Measurements from ENCODE around the gene ARHGDIA. TPM values are rescaled to one million over a fixed set of nuclear protein-coding genes. Genes with fewer than 3 reads are reported as not detected.
A peak's percentile ranks its signal among the peaks of the same experiment; 100 is the strongest.

The ARHGDIA gene
- total RNA-seq, 6 experiments from 2014 or later, result 758 to 1,040 (median 908) TPM

DNA sequence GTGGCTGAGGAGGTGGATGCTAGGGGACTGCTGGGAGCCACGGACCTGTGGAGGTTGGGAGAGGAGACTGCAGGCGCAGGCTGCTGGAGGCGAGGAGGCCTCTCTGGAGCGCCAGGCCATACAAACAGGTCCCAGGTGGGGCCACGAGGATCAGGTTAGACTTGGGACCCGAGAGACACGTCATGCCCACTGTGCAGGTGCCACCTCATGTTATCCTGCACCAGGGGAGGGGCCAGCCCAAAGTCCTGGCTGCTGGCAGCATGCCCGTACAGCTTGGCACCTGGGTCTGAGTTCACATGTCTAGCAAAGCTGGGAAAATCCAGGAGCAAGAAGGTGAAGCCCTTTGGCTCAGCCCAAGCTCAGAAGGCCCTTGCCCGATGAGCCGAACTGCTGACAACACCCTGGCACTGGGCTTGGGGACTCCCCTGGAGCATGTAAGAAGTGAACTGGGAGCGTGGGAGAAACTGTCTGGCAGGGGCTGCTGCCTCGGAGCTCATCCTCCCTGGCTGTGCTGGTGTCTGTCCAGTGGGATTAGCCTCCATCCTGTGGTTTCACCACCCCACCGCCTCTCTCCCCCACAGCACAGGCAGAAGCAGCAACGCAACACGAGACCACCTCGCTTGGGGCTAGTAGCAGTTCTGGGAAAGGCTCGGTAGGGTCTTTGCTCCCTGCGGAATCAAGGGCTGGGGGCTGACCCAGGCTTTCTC, 5.3 kb downstream of the ARHGDIA start:
- peaks cover 21% of the 10 kb centered on the region for H3K36me3 Mint-ChIP-seq (ENCODE audit: low read depth)
- TF ChIP-seq CTCF (IDR thresholded peaks at IDR 0.05), result no peak
- DNase-seq, result no peak
- peaks cover 46% of the 10 kb centered on the region for H3K4me1 Mint-ChIP-seq (ENCODE audit: low read depth)
- peaks cover 60% of the 10 kb centered on the region for H3K27me3 Mint-ChIP-seq (ENCODE audit: insufficient read depth)
- peak overlapping the region; percentile 24; the same call in 1 of the 2 replicates for H3K4me3 Mint-ChIP-seq
- H3K27ac Mint-ChIP-seq, result peak overlapping the region; percentile 93
- H3K9me3 Mint-ChIP-seq, result peaks cover 5% of the 10 kb centered on the region; the same call in 1 of the 2 replicates

DNA sequence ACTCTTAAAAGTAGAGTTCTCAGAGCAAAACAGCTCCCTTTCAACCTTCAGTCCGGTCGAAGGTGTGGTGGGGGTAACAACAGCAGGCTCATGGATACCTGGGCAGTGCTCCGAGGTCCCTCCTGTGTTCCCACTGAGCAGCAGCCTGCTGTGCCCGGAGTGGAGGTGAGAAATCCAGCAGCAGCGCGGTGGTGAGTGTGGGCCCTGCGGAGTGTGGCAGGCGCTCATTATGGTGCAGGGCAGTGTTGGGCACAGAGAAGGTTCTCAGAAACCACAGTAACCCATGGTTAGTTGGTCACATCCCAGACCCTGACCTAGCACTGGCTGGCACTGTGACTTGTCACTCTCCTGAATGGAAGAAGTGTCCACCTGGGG, 5.8 kb downstream of the ARHGDIA start:
- Mint-ChIP-seq H3K4me1 (ENCODE audit: low read depth) (peaks cover 46% of the 10 kb centered on the region), H3K9me3 (peaks cover 5% of the 10 kb centered on the region; the same call in 1 of the 2 replicates), H3K4me3 (peak overlapping the region; percentile 24; the same call in 1 of the 2 replicates), H3K36me3 (ENCODE audit: low read depth) (peaks cover 20% of the 10 kb centered on the region), H3K27me3 (ENCODE audit: insufficient read depth) (peaks cover 64% of the 10 kb centered on the region), H3K27ac (peak overlapping the region; percentile 93)
- no peak for DNase-seq
- no peak for TF ChIP-seq CTCF (IDR thresholded peaks at IDR 0.05)

GRCh38 chr17:81863833-81864768, 7.0 kb downstream of the ARHGDIA start:
- peaks cover 5% of the 10 kb centered on the region; the same call in 1 of the 2 replicates for H3K9me3 Mint-ChIP-seq
- peaks cover 56% of the 10 kb centered on the region for H3K27me3 Mint-ChIP-seq (ENCODE audit: insufficient read depth)
- TF ChIP-seq CTCF (IDR thresholded peaks at IDR 0.05), result peak; percentile 40; the same call in 1 of the 2 replicates
- H3K27ac Mint-ChIP-seq, result peak overlapping the region; percentile 57
- no peak for DNase-seq
- H3K36me3 Mint-ChIP-seq (ENCODE audit: low read depth), result peaks cover 19% of the 10 kb centered on the region
- peaks cover 42% of the 10 kb centered on the region for H3K4me1 Mint-ChIP-seq (ENCODE audit: low read depth)
- peak overlapping the region; percentile 75 for H3K4me3 Mint-ChIP-seq

DNA sequence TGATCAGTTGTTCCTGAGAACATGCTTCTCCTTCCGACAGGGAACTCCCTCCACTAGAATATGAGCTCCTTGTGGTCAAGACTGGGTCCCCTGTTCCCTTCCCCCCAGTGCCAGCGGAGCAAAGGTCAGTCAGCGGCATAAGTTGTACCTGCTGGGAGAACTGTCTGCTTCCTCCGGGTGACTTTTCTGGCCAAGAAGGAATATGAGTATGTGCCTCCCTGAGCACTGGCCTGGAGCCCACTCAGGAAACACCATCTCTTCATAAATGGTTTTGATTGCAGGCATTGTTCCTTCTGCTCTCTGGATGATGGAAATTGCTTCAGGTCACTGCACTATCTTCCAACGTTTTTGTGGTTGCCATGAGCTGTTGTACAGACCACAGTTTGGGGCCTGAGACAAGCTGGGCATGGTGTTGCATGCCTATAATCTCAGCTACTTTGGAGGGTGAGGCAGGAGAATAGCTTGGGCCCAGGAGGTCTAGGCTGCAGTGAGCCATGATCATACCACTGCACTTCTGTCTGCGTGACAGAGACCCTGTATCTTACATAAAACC, 7.9 kb downstream of the ARHGDIA start:
- DNase-seq, result no peak
- Mint-ChIP-seq H3K9me3 (peaks cover 5% of the 10 kb centered on the region; the same call in 1 of the 2 replicates), H3K27me3 (ENCODE audit: insufficient read depth) (peaks cover 49% of the 10 kb centered on the region), H3K27ac (peak overlapping the region; percentile 57), H3K4me3 (peak overlapping the region; percentile 75), H3K36me3 (ENCODE audit: low read depth) (peaks cover 19% of the 10 kb centered on the region), H3K4me1 (ENCODE audit: low read depth) (peaks cover 34% of the 10 kb centered on the region)
- TF ChIP-seq CTCF (IDR thresholded peaks at IDR 0.05), result no peak

DNA sequence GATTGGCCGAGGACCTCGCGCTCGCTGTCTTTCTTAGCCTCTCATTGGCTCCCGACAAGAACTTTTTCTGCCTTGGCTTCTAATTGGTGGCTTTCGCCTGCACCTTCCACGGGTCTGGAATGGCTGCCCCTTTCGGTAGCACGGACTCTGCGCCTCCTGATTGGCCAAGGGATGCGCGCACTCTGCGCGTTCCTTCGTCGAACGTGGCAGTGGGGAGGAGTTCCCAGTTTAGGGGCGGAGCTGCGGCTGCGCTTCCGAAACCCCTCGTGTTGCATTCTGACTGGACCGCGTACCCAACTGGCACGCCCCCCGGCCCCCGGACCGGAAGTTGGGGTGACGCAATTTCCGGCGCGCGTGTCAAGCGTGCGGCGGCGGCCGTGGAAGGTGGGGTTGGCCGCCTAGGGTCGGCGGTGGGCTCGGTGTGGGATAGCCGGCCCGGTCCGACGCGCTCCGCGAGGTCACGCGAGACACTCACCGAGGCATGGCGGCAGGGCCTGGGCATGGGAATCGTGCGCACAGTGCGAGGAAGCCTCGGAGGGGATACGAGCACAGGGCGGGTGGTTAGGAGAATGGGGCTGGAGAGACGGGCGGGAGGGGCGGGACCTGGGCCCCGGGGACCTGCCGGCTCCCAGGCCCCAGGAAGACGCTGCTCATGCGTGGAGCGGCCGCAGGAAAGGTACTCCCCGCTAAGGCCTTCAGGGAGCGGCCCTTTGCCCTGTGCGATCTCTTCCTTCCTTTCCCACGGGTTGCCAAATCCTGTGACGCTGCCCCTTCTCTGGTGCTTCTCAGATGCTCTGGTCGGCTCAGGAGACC, 10.2 kb downstream of the ARHGDIA start:
- TF ChIP-seq CTCF (IDR thresholded peaks at IDR 0.05), result no peak
- peaks cover 25% of the 10 kb centered on the region for H3K36me3 Mint-ChIP-seq (ENCODE audit: low read depth)

More for the DNA sequence above, 10.2 kb downstream of the ARHGDIA start:
- Mint-ChIP-seq H3K27ac (peak overlapping the region; percentile 97), H3K9me3 (peaks cover 5% of the 10 kb centered on the region; the same call in 1 of the 2 replicates), H3K4me1 (ENCODE audit: low read depth) (peaks cover 27% of the 10 kb centered on the region), H3K27me3 (ENCODE audit: insufficient read depth) (peaks cover 27% of the 10 kb centered on the region), H3K4me3 (peak overlapping the region; percentile 94)
- DNase-seq, result peak; percentile 100
